GM23248 (cell line): ENCODE data around the gene ZNF319. TPM values are rescaled to one million over a fixed set of nuclear protein-coding genes. Genes with fewer than 3 reads are reported as not detected.

ENCODE experiments used
- DNase-seq: peaks from one replicate; pipeline ENCODE4 v3.0.0-alpha.2; 2015
- H2AFZ ChIP-seq: fragments of 200-600 bp; sonication (generic); 2 replicates; pipeline ENCODE4 v1.6.1; 2016; ENCODE audit warnings: antibody characterized with exemption
- H3F3A ChIP-seq: fragments of 200-600 bp; sonication (generic); 2 replicates; pipeline ENCODE4 v1.6.1; 2016; ENCODE audit warnings: mild to moderate bottlenecking, antibody characterized with exemption, mixed run types; ENCODE audit not compliant: insufficient read depth
- H3K27ac ChIP-seq: fragments of 200-600 bp; sonication (generic); 2 replicates; pipeline ENCODE4 v1.5.1; 2016; ENCODE audit warnings: mild to moderate bottlenecking
- H3K27me3 ChIP-seq: fragments of 200-600 bp; sonication (generic); replicated peaks from 2 replicates; pipeline ENCODE4 v1.6.1; 2016; ENCODE audit warnings: mild to moderate bottlenecking; ENCODE audit not compliant: insufficient read depth
- H3K36me3 ChIP-seq: fragments of 200-600 bp; sonication (generic); 2 replicates; pipeline ENCODE4 v1.6.1; 2016; ENCODE audit warnings: low read depth, mild to moderate bottlenecking
- H3K4me1 ChIP-seq: fragments of 200-600 bp; sonication (generic); 2 replicates; pipeline ENCODE4 v1.6.1; 2016; ENCODE audit warnings: mild to moderate bottlenecking; ENCODE audit not compliant: insufficient read depth
- H3K4me2 ChIP-seq: fragments of 200-600 bp; sonication (generic); one replicate; pipeline ENCODE4 v1.6.1; 2016; ENCODE audit warnings: mild to moderate bottlenecking; ENCODE audit not compliant: unreplicated experiment
- H3K4me3 ChIP-seq: fragments of 200-600 bp; sonication (generic); 2 replicates; pipeline ENCODE4 v1.5.1; 2016; ENCODE audit warnings: mild to moderate bottlenecking
- H3K79me2 ChIP-seq: fragments of 200-600 bp; sonication (generic); 2 replicates; pipeline ENCODE4 v1.6.1; 2016; ENCODE audit warnings: mild to moderate bottlenecking; ENCODE audit not compliant: insufficient read depth
- H3K9ac ChIP-seq: fragments of 200-600 bp; sonication (generic); 2 replicates; pipeline ENCODE4 v1.6.1; 2016; ENCODE audit warnings: mild to moderate bottlenecking
- H3K9me2 ChIP-seq: fragments of 200-600 bp; sonication (generic); 2 replicates; pipeline ENCODE4 v1.6.1; 2016; ENCODE audit warnings: mixed run types, mild to moderate bottlenecking, moderate library complexity; ENCODE audit not compliant: insufficient read depth
- H3K9me3 ChIP-seq: fragments of 200-600 bp; sonication (generic); one replicate; pipeline ENCODE4 v1.6.1; 2017; ENCODE audit warnings: low read depth
- H4K20me1 ChIP-seq: fragments of 200-600 bp; sonication (generic); 2 replicates; pipeline ENCODE4 v1.6.0; 2016; ENCODE audit not compliant: insufficient read depth
- EZH2 ChIP-seq: fragments of 200-600 bp; sonication (generic); IDR thresholded peaks from 2 replicates; pipeline ENCODE4 v1.6.1; 2018; ENCODE audit warnings: antibody characterized with exemption, mild to moderate bottlenecking; ENCODE audit not compliant: insufficient read depth, poor library complexity, severe bottlenecking
- EZH2phosphoT487 ChIP-seq: fragments of 200-600 bp; sonication (generic); IDR thresholded peaks from 2 replicates; pipeline ENCODE4 v1.6.1; 2018; ENCODE audit warnings: antibody characterized with exemption, moderate library complexity, mild to moderate bottlenecking, low read depth; ENCODE audit not compliant: insufficient read depth
- WGBS, 2 experiments: methylation state at CpG; one replicate each; pipeline ENCODE4 v1.1.6; 2015 to 2017; ENCODE audit warnings: low lambda C conversion rate in 2 of 2, low coverage in 1 of 2; ENCODE audit errors: missing lambda C conversion rate in 2 of 2; 5-methylcytosine and 5-hydroxymethylcytosine counted together
- in situ Hi-C: fragments of 300-500 bp; cut with MboI; formaldehyde crosslinking; loops from 2 replicates; pipeline ENCODE4 v1.15.0; 2020
- polyA plus RNA-seq: library from polyadenylated mRNA; unstranded; fragments of >200 nt; fragmentation: Nextera tagmentation; extraction: Ambion mirVana; gene quantifications from 2 replicates; pipeline ENCODE4 v1.2.1, GENCODE V29; 2016
- total RNA-seq: library from RNA; depleted of rRNA; stranded (reverse); fragments of >200 nt; shearing (Covaris generic); gene quantifications from 2 replicates; pipeline ENCODE4 v1.2.3, GENCODE V29; 2014

The ZNF319 gene
- total and polyA plus RNA-seq, 2 experiments from 2014 or later, result 4.6 to 8.2 TPM

DNA sequence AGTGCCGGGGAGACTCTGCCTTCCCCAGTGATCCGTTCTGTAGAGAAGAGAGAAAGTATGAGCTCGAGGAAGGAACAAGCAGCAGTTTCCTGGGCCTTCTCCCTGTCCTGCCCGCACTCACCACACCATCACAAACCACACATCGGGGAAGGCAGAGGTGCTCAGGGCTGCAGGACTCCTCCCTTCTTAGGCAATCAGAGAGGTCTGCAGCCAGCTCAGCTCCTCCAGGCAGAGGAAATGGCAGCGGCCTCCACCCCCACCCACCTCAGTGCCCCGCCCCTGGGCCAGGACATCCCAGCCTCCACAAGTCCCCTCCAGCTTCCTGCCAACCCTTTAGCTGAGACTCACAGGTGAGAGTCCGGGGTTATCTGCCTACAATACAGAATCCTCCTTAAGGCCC is 2.0 kb downstream of the ZNF319 start:
- whole genome bisulfite sequencing, 2 experiments, result 84 to 91% methylated on average over 7 to 8 of the region's 8 CpGs
- Histone ChIP-seq H2AFZ (no peak overlapping the region), H3F3A (peaks cover 10% of the 10 kb centered on the region), H3K4me1 (peaks cover 16% of the 10 kb centered on the region), H3K9me2 (no peaks in the 10 kb centered on the region), H3K4me3 (no peak overlapping the region), H3K4me2 (peak overlapping the region; percentile 87), H3K9ac (0 out of 2 replicates have a peak overlapping the region, but pooled peaks have one; percentile 88), H3K79me2 (no peaks in the 10 kb centered on the region), H3K27me3 (no peaks in the 10 kb centered on the region), H3K27ac (0 out of 2 replicates have a peak overlapping the region, but pooled peaks have one; percentile 45), H4K20me1 (no peaks in the 10 kb centered on the region), H3K36me3 (no peaks in the 10 kb centered on the region; the same call in 1 of the 2 replicates), H3K9me3 (no peaks in the 10 kb centered on the region)
- in situ Hi-C loops, result no loop called here
- DNase-seq, result peak; percentile 40
- TF ChIP-seq EZH2 (no peak), EZH2phosphoT487 (no peak)

DNA sequence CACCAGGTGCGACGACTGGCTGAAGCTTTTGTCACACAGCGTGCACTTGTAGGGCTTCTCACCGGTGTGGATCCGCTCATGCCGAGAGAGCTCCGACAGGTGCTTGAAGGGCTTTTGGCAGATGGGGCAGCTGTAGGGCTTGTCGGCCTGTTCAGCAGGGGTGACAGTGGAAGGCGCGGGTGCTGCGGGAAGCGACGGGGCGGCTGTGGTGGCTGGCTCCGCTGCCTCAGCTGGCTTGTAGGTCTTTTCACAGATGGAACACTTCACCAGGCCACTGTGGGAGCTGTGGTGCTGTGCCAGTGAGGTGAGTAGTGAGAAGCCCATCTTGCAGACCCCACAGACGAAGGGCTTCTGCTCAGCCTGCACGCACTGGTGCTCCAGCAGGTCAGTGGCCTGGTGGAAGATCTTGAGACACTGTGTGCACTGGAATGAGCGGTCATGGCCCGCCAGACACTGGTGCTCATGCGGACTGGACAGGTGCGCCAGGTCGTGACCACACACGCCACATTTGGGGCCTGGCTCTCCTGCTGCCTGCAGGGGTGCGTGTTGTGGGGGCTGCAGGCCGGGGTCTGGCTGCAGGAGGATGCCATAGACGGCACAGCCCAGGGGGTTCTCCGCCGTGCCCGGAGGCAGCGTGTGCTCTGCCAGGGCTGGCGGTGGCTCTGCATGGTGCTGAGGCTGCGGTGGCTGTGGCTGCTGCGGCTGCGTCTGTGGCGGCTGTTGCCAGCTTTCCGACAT is 2.8 kb downstream of the ZNF319 start:
- peaks cover 16% of the 10 kb centered on the region for H3K4me1 ChIP-seq
- 95 to 98% methylated on average over 36 of the region's 36 CpGs for WGBS, 2 experiments
- H3K9me3 ChIP-seq, result no peaks in the 10 kb centered on the region
- H3F3A ChIP-seq, result peaks cover 10% of the 10 kb centered on the region
- H3K9me2 ChIP-seq, result no peaks in the 10 kb centered on the region
- H4K20me1 ChIP-seq, result no peaks in the 10 kb centered on the region
- in situ Hi-C loops, result no loop called here
- H3K27me3 ChIP-seq, result no peaks in the 10 kb centered on the region
- H3K79me2 ChIP-seq, result no peaks in the 10 kb centered on the region
- DNase-seq, result no peak
- H3K36me3 ChIP-seq, result no peaks in the 10 kb centered on the region; the same call in 1 of the 2 replicates
- TF ChIP-seq EZH2phosphoT487 (no peak), EZH2 (no peak)
- no peak overlapping the region for H2AFZ ChIP-seq
- H3K4me2 ChIP-seq, result no peak overlapping the region
- no peak overlapping the region for H3K9ac ChIP-seq
- no peak overlapping the region for H3K27ac ChIP-seq
- H3K4me3 ChIP-seq, result no peak overlapping the region

GRCh38 chr16:57997176-57997527 is 3.3 kb downstream of the ZNF319 start:
- Histone ChIP-seq H3K9me2 (no peaks in the 10 kb centered on the region), H3K4me1 (peaks cover 16% of the 10 kb centered on the region), H3K79me2 (no peaks in the 10 kb centered on the region), H3K4me2 (no peak overlapping the region), H3F3A (peaks cover 10% of the 10 kb centered on the region), H3K27ac (no peak overlapping the region), H4K20me1 (no peaks in the 10 kb centered on the region), H3K36me3 (no peaks in the 10 kb centered on the region; the same call in 1 of the 2 replicates), H3K9me3 (no peaks in the 10 kb centered on the region), H3K27me3 (no peaks in the 10 kb centered on the region), H3K4me3 (no peak overlapping the region), H3K9ac (no peak overlapping the region), H2AFZ (no peak overlapping the region)
- DNase-seq, result no peak
- TF ChIP-seq EZH2 (no peak), EZH2phosphoT487 (no peak)
- WGBS, 2 experiments, result 96% methylated on average over 33 to 35 of the region's 35 CpGs
- in situ Hi-C loops, result no loop called here

GRCh38 chr16:57996406-57997175 is 3.9 kb downstream of the ZNF319 start:
- Histone ChIP-seq H3K4me3 (no peak overlapping the region), H3K4me1 (peaks cover 13% of the 10 kb centered on the region), H3K79me2 (no peaks in the 10 kb centered on the region), H3K4me2 (no peak overlapping the region), H3K9ac (no peak overlapping the region), H4K20me1 (no peaks in the 10 kb centered on the region), H3K27ac (no peak overlapping the region), H3K9me2 (no peaks in the 10 kb centered on the region), H2AFZ (no peak overlapping the region), H3F3A (peaks cover 10% of the 10 kb centered on the region), H3K27me3 (no peaks in the 10 kb centered on the region), H3K36me3 (no peaks in the 10 kb centered on the region; the same call in 1 of the 2 replicates), H3K9me3 (no peaks in the 10 kb centered on the region)
- in situ Hi-C loops, result no loop called here
- TF ChIP-seq EZH2phosphoT487 (no peak), EZH2 (no peak)
- 98% methylated on average over 53 to 56 of the region's 62 CpGs for WGBS, 2 experiments
- DNase-seq, result no peak
